SU-DHL-6 (cell line): ENCODE results near the gene SPTBN5.

Experiments used
- EZH2phosphoT487 ChIP-seq: fragments of 200-600 bp; sonication (generic), shearing (Covaris generic); conservative IDR thresholded peaks from 2 replicates; pipeline ENCODE4 v1.6.1; 2018; ENCODE audit warnings: mild to moderate bottlenecking, antibody characterized with exemption, low read length, moderate library complexity, mixed read lengths
- TF ChIP-seq, protein P1 (sequence below): fragments of 200-600 bp; sonication (generic); IDR thresholded peaks from one replicate; pipeline ENCODE4 v1.5.1; 2017; ENCODE audit warnings: antibody characterized with exemption, mild to moderate bottlenecking, low read length, moderate library complexity; ENCODE audit not compliant: insufficient read depth, poor library complexity, severe bottlenecking

DNA sequence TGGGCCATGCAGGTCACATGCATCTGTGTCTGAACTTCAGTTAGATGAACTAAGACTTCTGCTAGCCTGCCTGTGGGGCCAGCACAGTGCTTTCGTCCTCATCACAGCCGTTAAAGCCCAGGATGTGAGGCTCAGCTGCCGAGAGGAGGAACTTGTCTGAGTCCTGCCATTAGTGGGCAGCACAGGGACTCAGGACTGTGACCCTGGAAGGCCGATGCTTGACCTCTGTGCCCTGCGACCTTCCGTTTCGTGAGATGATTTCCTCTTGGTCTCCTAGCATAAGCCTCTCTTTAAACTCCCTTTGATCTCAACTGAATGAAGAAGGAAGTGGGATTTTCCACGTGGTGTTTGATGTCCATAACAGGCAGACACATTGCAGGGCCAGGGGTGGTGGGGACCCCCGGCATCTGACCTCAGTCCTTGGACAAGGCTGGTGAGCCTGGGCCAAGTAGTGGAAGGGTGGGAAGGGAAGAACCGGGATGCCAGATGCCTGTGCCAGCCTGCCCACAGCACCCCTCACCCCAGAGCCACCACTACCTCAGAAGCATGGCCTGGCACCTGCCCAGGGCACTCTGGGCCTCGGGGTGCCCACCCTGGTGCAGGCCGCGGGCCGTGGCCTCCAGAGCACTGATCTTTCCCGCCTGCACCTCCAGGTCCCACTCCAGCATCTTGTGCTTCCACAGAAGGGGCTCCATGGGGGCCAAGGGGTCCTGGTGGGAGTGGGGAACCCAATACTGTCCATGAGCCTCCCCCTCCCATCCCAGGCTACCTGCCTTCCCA lies 33.6 kb downstream of the SPTBN5 start:
- TF ChIP-seq, protein P1, sequence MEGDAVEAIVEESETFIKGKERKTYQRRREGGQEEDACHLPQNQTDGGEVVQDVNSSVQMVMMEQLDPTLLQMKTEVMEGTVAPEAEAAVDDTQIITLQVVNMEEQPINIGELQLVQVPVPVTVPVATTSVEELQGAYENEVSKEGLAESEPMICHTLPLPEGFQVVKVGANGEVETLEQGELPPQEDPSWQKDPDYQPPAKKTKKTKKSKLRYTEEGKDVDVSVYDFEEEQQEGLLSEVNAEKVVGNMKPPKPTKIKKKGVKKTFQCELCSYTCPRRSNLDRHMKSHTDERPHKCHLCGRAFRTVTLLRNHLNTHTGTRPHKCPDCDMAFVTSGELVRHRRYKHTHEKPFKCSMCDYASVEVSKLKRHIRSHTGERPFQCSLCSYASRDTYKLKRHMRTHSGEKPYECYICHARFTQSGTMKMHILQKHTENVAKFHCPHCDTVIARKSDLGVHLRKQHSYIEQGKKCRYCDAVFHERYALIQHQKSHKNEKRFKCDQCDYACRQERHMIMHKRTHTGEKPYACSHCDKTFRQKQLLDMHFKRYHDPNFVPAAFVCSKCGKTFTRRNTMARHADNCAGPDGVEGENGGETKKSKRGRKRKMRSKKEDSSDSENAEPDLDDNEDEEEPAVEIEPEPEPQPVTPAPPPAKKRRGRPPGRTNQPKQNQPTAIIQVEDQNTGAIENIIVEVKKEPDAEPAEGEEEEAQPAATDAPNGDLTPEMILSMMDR, result no peak
- TF ChIP-seq EZH2phosphoT487, result no peak
